ENCODE measurements around the gene MTHFD2.

- TF ChIP-seq, protein P1, sequence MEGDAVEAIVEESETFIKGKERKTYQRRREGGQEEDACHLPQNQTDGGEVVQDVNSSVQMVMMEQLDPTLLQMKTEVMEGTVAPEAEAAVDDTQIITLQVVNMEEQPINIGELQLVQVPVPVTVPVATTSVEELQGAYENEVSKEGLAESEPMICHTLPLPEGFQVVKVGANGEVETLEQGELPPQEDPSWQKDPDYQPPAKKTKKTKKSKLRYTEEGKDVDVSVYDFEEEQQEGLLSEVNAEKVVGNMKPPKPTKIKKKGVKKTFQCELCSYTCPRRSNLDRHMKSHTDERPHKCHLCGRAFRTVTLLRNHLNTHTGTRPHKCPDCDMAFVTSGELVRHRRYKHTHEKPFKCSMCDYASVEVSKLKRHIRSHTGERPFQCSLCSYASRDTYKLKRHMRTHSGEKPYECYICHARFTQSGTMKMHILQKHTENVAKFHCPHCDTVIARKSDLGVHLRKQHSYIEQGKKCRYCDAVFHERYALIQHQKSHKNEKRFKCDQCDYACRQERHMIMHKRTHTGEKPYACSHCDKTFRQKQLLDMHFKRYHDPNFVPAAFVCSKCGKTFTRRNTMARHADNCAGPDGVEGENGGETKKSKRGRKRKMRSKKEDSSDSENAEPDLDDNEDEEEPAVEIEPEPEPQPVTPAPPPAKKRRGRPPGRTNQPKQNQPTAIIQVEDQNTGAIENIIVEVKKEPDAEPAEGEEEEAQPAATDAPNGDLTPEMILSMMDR (IDR thresholded peaks at IDR 0.05; ENCODE audit: borderline replicate concordance, extremely low read depth, low read length, poor library complexity, severe bottlenecking) = no peak
- TF ChIP-seq EZH2 (IDR thresholded peaks at IDR 0.05; ENCODE audit: borderline replicate concordance, low read depth, low read length, severe bottlenecking) = no peak
Measured at GRCh38 chr2:74219846-74220486, 21.6 kb downstream of the MTHFD2 start.
